Endothelial cell of umbilical vein (primary cell): ENCODE measurements around the gene GNAQ. TPM values are rescaled to one million over a fixed set of nuclear protein-coding genes. Genes with fewer than 3 reads are reported as not detected.

Source experiments
- BruUV-seq: library from RNA; stranded (reverse); fragments of 400-500 nt; replicated peaks from 2 replicates; lab custom pipeline; 2021; lab: Mats Ljungman, UMichigan
- CTCF ChIA-PET: fragments of 300-600, 350-600 bp; sonication (Branson Sonifier 250); formaldehyde crosslinking; loops from one replicate; lab custom pipeline; 2021; ENCODE audit warnings: antibody characterized with exemption, inconsistent platforms; lab: Charles Lee
- POLR2A ChIA-PET: fragments of 300-600, 350-600 bp; sonication (Branson Sonifier 250); formaldehyde crosslinking; loops from one replicate; lab custom pipeline; 2021; ENCODE audit warnings: antibody characterized with exemption, inconsistent platforms; lab: Charles Lee
- DNase-seq: peaks from one replicate; pipeline ENCODE4 v3.0.0-alpha.2; 2011; ENCODE audit warnings: low read depth, low spot score
- FAIRE-seq: peaks from 2 replicates; lab custom pipeline; 2011; peaks lifted over from hg19 to GRCh38; lab: Jason Lieb, UNC
- H2AFZ ChIP-seq: 2 replicates; pipeline ENCODE4 v1.6.0; 2012; ENCODE audit warnings: low read depth, low read length, control low read depth, inconsistent platforms
- H3K27ac ChIP-seq: 2 replicates; pipeline ENCODE4 v1.5.1; 2011; ENCODE audit warnings: low read depth, mild to moderate bottlenecking, control low read depth, low read length, moderate library complexity; ENCODE audit not compliant: insufficient read depth
- H3K27me3 ChIP-seq, 2 experiments: 2 replicates each; pipeline versions ENCODE4 v1.6.0 to v1.6.1; 2011; ENCODE audit warnings: low read length in 2 of 2, mixed read lengths in 1 of 2; ENCODE audit not compliant: control insufficient read depth in 2 of 2, insufficient read depth in 2 of 2
- H3K36me3 ChIP-seq, 2 experiments: 2 replicates in 1 of 2; 3 replicates in 1 of 2; pipeline ENCODE4 v1.5.1; 2011; ENCODE audit warnings: low read length in 2 of 2, mild to moderate bottlenecking in 1 of 2, moderate library complexity in 1 of 2; ENCODE audit not compliant: control insufficient read depth in 2 of 2, insufficient read depth in 2 of 2; ENCODE audit errors: extremely low read depth in 1 of 2
- H3K4me1 ChIP-seq: 3 replicates; pipeline ENCODE4 v1.5.1; 2011; ENCODE audit warnings: mild to moderate bottlenecking, low read length; ENCODE audit not compliant: control insufficient read depth, insufficient read depth; ENCODE audit errors: extremely low read depth
- H3K4me2 ChIP-seq: 2 replicates; pipeline ENCODE4 v1.6.1; 2011; ENCODE audit warnings: low read length, control low read depth, mixed read lengths; ENCODE audit not compliant: insufficient read depth
- H3K4me3 ChIP-seq, 3 experiments: fragments of 200-600 bp in 1 of 3; sonication (generic), shearing (Covaris generic) in 1 of 3; replicated peaks in 1 of 3; 2 replicates each; pipeline ENCODE4 v1.5.1; 2011 to 2016; ENCODE audit warnings: control low read depth in 3 of 3, low read length in 3 of 3, mild to moderate bottlenecking in 2 of 3, inconsistent platforms in 1 of 3, low read depth in 1 of 3, moderate library complexity in 1 of 3; ENCODE audit not compliant: insufficient read depth in 1 of 3
- H3K79me2 ChIP-seq: 2 replicates; pipeline ENCODE4 v1.6.0; 2012; ENCODE audit warnings: low read length, inconsistent platforms; ENCODE audit not compliant: control insufficient read depth, insufficient read depth
- H3K9ac ChIP-seq: replicated peaks from 2 replicates; pipeline ENCODE3; 2011; ENCODE audit warnings: low read length, control low read depth; ENCODE audit not compliant: insufficient read depth; ENCODE audit errors: extremely low read depth
- H3K9me1 ChIP-seq: replicated peaks from 3 replicates; pipeline ENCODE4 v1.6.0; 2011; ENCODE audit warnings: mild to moderate bottlenecking, low read length; ENCODE audit not compliant: control insufficient read depth, insufficient read depth; ENCODE audit errors: extremely low read depth
- H3K9me3 ChIP-seq: replicated peaks from 2 replicates; pipeline ENCODE4 v1.5.1; 2012; ENCODE audit warnings: low read length, inconsistent platforms; ENCODE audit not compliant: control insufficient read depth, insufficient read depth
- H4K20me1 ChIP-seq: replicated peaks from 2 replicates; pipeline ENCODE3; 2011; ENCODE audit warnings: mild to moderate bottlenecking, low read length; ENCODE audit not compliant: control insufficient read depth, insufficient read depth; ENCODE audit errors: extremely low read depth
- CTCF ChIP-seq, 2 donors: IDR thresholded peaks; 1 replicate in 1 of 2; 2 replicates in 1 of 2; pipeline ENCODE4 v1.5.1; 2011; ENCODE audit warnings: low read length in 2 of 2, mild to moderate bottlenecking in 2 of 2, moderate library complexity in 2 of 2, control low read depth in 1 of 2, inconsistent platforms in 1 of 2, low read depth in 1 of 2; ENCODE audit not compliant: insufficient read depth in 1 of 2; ENCODE audit errors: extremely low read depth in 1 of 2
- EZH2 ChIP-seq: IDR thresholded peaks from 2 replicates; pipeline ENCODE4 v1.6.1; 2012; ENCODE audit warnings: borderline replicate concordance, low read depth, mild to moderate bottlenecking, moderate library complexity, low read length, inconsistent platforms; ENCODE audit not compliant: severe bottlenecking
- FOS ChIP-seq: IDR thresholded peaks from 2 replicates; pipeline ENCODE4 v1.6.1; 2011; ENCODE audit warnings: mild to moderate bottlenecking, low read length, moderate library complexity, borderline replicate concordance; ENCODE audit not compliant: insufficient read depth
- GATA2 ChIP-seq: IDR thresholded peaks from 2 replicates; pipeline ENCODE4 v1.7.0; 2011; ENCODE audit warnings: low read depth, mild to moderate bottlenecking, moderate library complexity, mixed read lengths, low read length; ENCODE audit not compliant: insufficient read length, insufficient read depth
- JUN ChIP-seq: IDR thresholded peaks from 2 replicates; pipeline ENCODE4 v1.6.1; 2011; ENCODE audit warnings: borderline replicate concordance, low read depth; ENCODE audit not compliant: insufficient read length, insufficient read depth
- MAX ChIP-seq: IDR thresholded peaks from 2 replicates; pipeline ENCODE4 v1.6.1; 2011; ENCODE audit not compliant: insufficient read depth, insufficient read length
- MYC ChIP-seq: IDR thresholded peaks from one replicate; pipeline ENCODE4 v1.6.1; 2011; ENCODE audit warnings: mild to moderate bottlenecking, low read depth, low read length
- POLR2A ChIP-seq: IDR thresholded peaks from 2 replicates; pipeline ENCODE4 v1.6.1; 2012; ENCODE audit warnings: low read depth, mild to moderate bottlenecking, control low read depth, low read length
- POLR2AphosphoS5 ChIP-seq: IDR thresholded peaks from 2 replicates; pipeline ENCODE4 v1.6.1; 2012; ENCODE audit warnings: low read depth, mild to moderate bottlenecking, control low read depth, low read length, moderate library complexity; ENCODE audit not compliant: insufficient read depth
- dilution Hi-C: fragments of 300-500 bp; cut with MboI; formaldehyde crosslinking; loops from one replicate; pipeline ENCODE4 v1.15.0; 2019; ENCODE audit warnings: low sequenced_read_pairs; ENCODE audit not compliant: extremely low pct_ligation_motif_present
- intact Hi-C: fragments of 100-400 bp; cut with micrococcal nuclease; formaldehyde crosslinking; loops from one replicate; pipeline ENCODE4 v1.10.0; 2022
- polyA plus RNA-seq, 4 experiments: library from polyadenylated mRNA; depleted of rRNA in 3 of 4; stranded (reverse) in 3 of 4; unstranded in 1 of 4; fragments of >200 nt; gene quantifications; 2 replicates each; pipeline versions ENCODE4 v1.2.1 to v1.2.3, GENCODE V29; 2011 to 2012; ENCODE audit warnings: missing spikeins in 1 of 4
- total RNA-seq: library from RNA; stranded (reverse); gene quantifications from 2 replicates; pipeline ENCODE4 v1.2.3, GENCODE V29; 2021

The GNAQ gene
- total and polyA plus RNA-seq, 2 donors (not counting 3 experiments of a cell fraction or from before 2014, with no cell fraction given), result 26.1 to 67.3 TPM

- DNase-seq (no peak), FAIRE-seq (no peak)
- ChIA-PET CTCF (interaction anchor here (1.2 to 2.3 kb wide), 3 partner anchors 84 to 313 kb away, joined by 4 to 12 read pairs (median 9); no protein-coding TSS in a partner anchor), POLR2A (interaction anchor here (0.5 kb wide), 1 partner anchor 38 kb away, joined by 4 read pairs; no protein-coding TSS in a partner anchor)
- H3K27ac ChIP-seq, result no peak overlapping the region
- peaks cover 0 to 2% of the 10 kb centered on the region in 2 experiments for H3K36me3 ChIP-seq
- no peaks in the 10 kb centered on the region for H3K27me3 ChIP-seq
- H3K9me1 ChIP-seq, result no peaks in the 10 kb centered on the region
- dilution Hi-C loops, result no loop called here
- H3K9ac ChIP-seq, result no peak overlapping the region
- H3K9me3 ChIP-seq, result no peaks in the 10 kb centered on the region
- no peak for TF ChIP-seq MAX
- TF ChIP-seq POLR2AphosphoS5, result no peak
- peak; percentile 19 for TF ChIP-seq FOS
- H4K20me1 ChIP-seq, result no peaks in the 10 kb centered on the region
- BruUV-seq, result no TSS peak
- H3K4me1 ChIP-seq, result peaks cover 24% of the 10 kb centered on the region
- no peak overlapping the region for H2AFZ ChIP-seq
- H3K79me2 ChIP-seq, result no peaks in the 10 kb centered on the region
- intact Hi-C loops, result no loop called here
- H3K4me2 ChIP-seq, result no peak overlapping the region
- H3K4me3 ChIP-seq, result no peak overlapping the region
Observed at GRCh38 chr9:77747163-77747562, 284.4 kb downstream of the GNAQ start.

- POLR2A ChIA-PET, result no interaction called here
- no peak for FAIRE-seq
Observed at GRCh38 chr9:77744841-77745430, 286.7 kb downstream of the GNAQ start.

More at GRCh38 chr9:77744841-77745430, 286.7 kb downstream of the GNAQ start:
- no peaks in the 10 kb centered on the region for H3K9me3 ChIP-seq
- no peaks in the 10 kb centered on the region for H3K9me1 ChIP-seq
- no peaks in the 10 kb centered on the region for H3K27me3 ChIP-seq
- no peak overlapping the region for H3K27ac ChIP-seq
- intact Hi-C loops (no loop called here), dilution Hi-C loops (no loop called here)
- H3K4me1 ChIP-seq, result peaks cover 2% of the 10 kb centered on the region
- no peak overlapping the region for H3K9ac ChIP-seq
- no peak overlapping the region for H2AFZ ChIP-seq
- no TSS peak for BruUV-seq
- no peak overlapping the region for H3K4me3 ChIP-seq
- CTCF ChIA-PET, result interaction anchor here (0.9 to 2.0 kb wide), 2 partner anchors 26 to 82 kb away, joined by 3 to 4 read pairs; no protein-coding TSS in a partner anchor
- TF ChIP-seq POLR2AphosphoS5, result no peak
- no peak for TF ChIP-seq FOS
- no peak for TF ChIP-seq POLR2A
- TF ChIP-seq MAX, result no peak
- TF ChIP-seq GATA2, result no peak
- TF ChIP-seq CTCF (IDR thresholded peaks at IDR 0.05; ENCODE audit: extremely low read depth in 1 of 2, insufficient read depth in 1 of 2, low read depth in 1 of 2, low read length in 2 of 2), result no peak
- TF ChIP-seq EZH2, result no peak
- TF ChIP-seq MYC, result no peak
- no peak for TF ChIP-seq JUN
- H4K20me1 ChIP-seq, result no peaks in the 10 kb centered on the region
- H3K36me3 ChIP-seq, result peaks cover 0 to 2% of the 10 kb centered on the region in 2 experiments
- no peaks in the 10 kb centered on the region for H3K79me2 ChIP-seq
- DNase-seq, result no peak
- no peak overlapping the region for H3K4me2 ChIP-seq
